ENCODE results near the gene SRPX2.

SRPX2 gene

GRCh38 chrX:100649550-100650356 lies 5.8 kb downstream of the SRPX2 start:
- DNase-seq (ENCODE audit: low read depth, low spot score) = peak; percentile 65

GRCh38 chrX:100650841-100651240 lies 6.8 kb downstream of the SRPX2 start:
- DNase-seq (ENCODE audit: low read depth, low spot score) = no peak

- DNase-seq (ENCODE audit: low read depth, low spot score) = no peak
These were observed 8.3 kb downstream of the SRPX2 start for GRCh38 chrX:100652266-100652665.

GRCh38 chrX:100654261-100654660 lies 10.3 kb downstream of the SRPX2 start:
- DNase-seq (ENCODE audit: low read depth, low spot score) = peak; percentile 14

GRCh38 chrX:100658941-100659381 lies 15.0 kb downstream of the SRPX2 start:
- DNase-seq (ENCODE audit: low read depth, low spot score) = no peak

GRCh38 chrX:100659431-100660137 lies 15.6 kb downstream of the SRPX2 start:
- no peak for DNase-seq (ENCODE audit: low read depth, low spot score)

- DNase-seq (ENCODE audit: low read depth, low spot score) = no peak
These were observed 18.2 kb downstream of the SRPX2 start for GRCh38 chrX:100662170-100662569.

GRCh38 chrX:100662796-100663195 lies 18.8 kb downstream of the SRPX2 start:
- DNase-seq (ENCODE audit: low read depth, low spot score) = no peak

- DNase-seq (ENCODE audit: low read depth, low spot score) = no peak
These were observed 19.6 kb downstream of the SRPX2 start for GRCh38 chrX:100663642-100664041.

- DNase-seq (ENCODE audit: low read depth, low spot score) = no peak
These were observed 29.0 kb downstream of the SRPX2 start for GRCh38 chrX:100672966-100673365.

- DNase-seq (ENCODE audit: low read depth, low spot score) = peak; percentile 13
These were observed 29.5 kb downstream of the SRPX2 start for GRCh38 chrX:100673397-100673953.

- DNase-seq (ENCODE audit: low read depth, low spot score) = no peak
These were observed 30.7 kb downstream of the SRPX2 start for GRCh38 chrX:100674705-100675104.

GRCh38 chrX:100677611-100678181 lies 33.7 kb downstream of the SRPX2 start:
- peak; percentile 63 for DNase-seq (ENCODE audit: low read depth, low spot score)

GRCh38 chrX:100680756-100681155 lies 36.8 kb downstream of the SRPX2 start:
- peak; percentile 8 for DNase-seq (ENCODE audit: low read depth, low spot score)

GRCh38 chrX:100681599-100681998 lies 37.6 kb downstream of the SRPX2 start:
- no peak for DNase-seq (ENCODE audit: low read depth, low spot score)

GRCh38 chrX:100682939-100683338 lies 38.9 kb downstream of the SRPX2 start:
- no peak for DNase-seq (ENCODE audit: low read depth, low spot score)

GRCh38 chrX:100685284-100685996 lies 41.4 kb downstream of the SRPX2 start:
- DNase-seq (ENCODE audit: low read depth, low spot score) = peak; percentile 80

GRCh38 chrX:100685997-100686305 lies 42.0 kb downstream of the SRPX2 start:
- DNase-seq (ENCODE audit: low read depth, low spot score) = no peak

- no peak for DNase-seq (ENCODE audit: low read depth, low spot score)
These were observed 43.1 kb downstream of the SRPX2 start for GRCh38 chrX:100687128-100687527.

- no peak for DNase-seq (ENCODE audit: low read depth, low spot score)
These were observed 43.5 kb downstream of the SRPX2 start for GRCh38 chrX:100687546-100687945.

- no peak for DNase-seq (ENCODE audit: low read depth, low spot score)
These were observed 51.3 kb downstream of the SRPX2 start for GRCh38 chrX:100695302-100695701.

GRCh38 chrX:100695991-100696390 lies 52.0 kb downstream of the SRPX2 start:
- no peak for DNase-seq (ENCODE audit: low read depth, low spot score)
